Left lung (tissue), 10 donors: ENCODE results near the gene ANKZF1. TPM values are rescaled to one million over a fixed set of nuclear protein-coding genes. Genes with fewer than 3 reads are reported as not detected.

Source experiments
- ATAC-seq: fragments of 200-7000 bp; cut with Tn5 transposase; one replicate; pipeline ENCODE4 v1.9.1; 2020; ENCODE audit warnings: moderate library complexity
- DNase-seq, 4 donors: peaks; one replicate each; pipeline ENCODE4 v3.0.0-alpha.2; 2013 to 2020
- H3K27ac ChIP-seq, 2 donors: fragments of 200-600 bp; sonication (generic) in 1 of 2; one replicate each; pipeline versions ENCODE4 v1.5.0 to v1.8.0; 2020 to 2021
- H3K27me3 ChIP-seq, 2 donors: fragments of 200-600 bp; sonication (generic) in 1 of 2; one replicate each; pipeline versions ENCODE4 v1.5.0 to v1.8.0; 2020 to 2021
- H3K36me3 ChIP-seq, 2 donors: fragments of 200-600 bp; sonication (generic) in 1 of 2; one replicate each; pipeline versions ENCODE4 v1.5.0 to v1.8.0; 2020 to 2021
- H3K4me1 ChIP-seq, 2 donors: fragments of 200-600 bp; one replicate each; pipeline ENCODE4 v1.8.0; 2021
- H3K4me3 ChIP-seq, 2 donors: fragments of 200-600 bp; sonication (generic) in 1 of 2; one replicate each; pipeline versions ENCODE4 v1.5.0 to v1.8.0; 2020 to 2021; ENCODE audit warnings: mild to moderate bottlenecking in 1 of 2
- H3K9me3 ChIP-seq, 2 donors: fragments of 200-600 bp; sonication (generic) in 1 of 2; one replicate each; pipeline versions ENCODE4 v1.5.0 to v1.8.0; 2020 to 2021
- intact Hi-C, 2 donors: fragments of 100-400 bp; cut with DNase I; formaldehyde crosslinking; loops; one replicate each; pipeline versions ENCODE4 v1.11.2 to v1.14.2; 2022
- polyA plus RNA-seq, 6 donors: library from polyadenylated mRNA; unstranded; fragments of 120-200 nt; gene quantifications; one replicate each; pipeline ENCODE4 v1.2.1, GENCODE V29; 2013; ENCODE audit not compliant: insufficient read length in 6 of 6
- total RNA-seq, 2 donors: library from RNA; stranded (reverse); fragmentation: NEBNext Ultra II Directional; extraction: Animal tissue kit (Norgen Biotek cat#: 25700); gene quantifications; one replicate each; pipeline ENCODE4 v1.2.1, GENCODE V29; 2021
- TF ChIP-seq, protein P1 (sequence below), 2 donors: fragments of 200-600 bp; sonication (generic) in 1 of 2; IDR thresholded peaks; one replicate each; pipeline versions ENCODE4 v1.5.0 to v1.8.0; 2021; ENCODE audit warnings: antibody characterized with exemption in 2 of 2
- donor health status: DM: no; HTN: yes; CAD: no.
- donor health status: DM: no; HTN: no; CAD: no.

The ANKZF1 gene
- total and polyA plus RNA-seq, 8 donors = 34.5 to 85.5 (median 76.4) TPM

DNA sequence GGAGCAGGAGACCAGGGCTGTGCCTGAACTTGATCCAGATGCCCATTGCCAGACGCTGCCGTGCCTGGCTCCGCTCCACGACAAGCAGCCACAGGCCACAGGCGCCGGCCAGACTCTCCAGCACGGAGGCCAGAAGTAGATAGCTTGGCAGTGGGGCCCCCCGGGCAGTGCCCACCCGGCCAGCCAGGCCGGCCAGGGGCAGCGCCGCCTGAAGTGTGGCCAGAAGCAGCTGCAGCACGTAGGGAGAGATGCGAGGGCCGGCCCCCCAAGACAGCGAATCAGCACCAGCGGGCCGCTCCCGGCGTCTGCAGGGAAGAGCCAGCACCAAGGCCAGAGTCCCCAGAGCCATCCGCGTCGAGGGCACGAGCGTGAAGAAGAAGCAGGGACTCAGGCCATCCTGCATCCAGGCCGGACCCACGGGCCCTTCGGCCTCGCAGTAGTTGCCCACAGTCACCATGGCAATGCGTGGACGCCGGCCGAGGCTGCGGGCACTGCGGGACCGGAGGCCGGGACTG lies 11.3 kb upstream of the ANKZF1 start:
- DNase-seq (peak; percentile 64 to 88 (median 66)), ATAC-seq (peak; percentile 70)

DNA sequence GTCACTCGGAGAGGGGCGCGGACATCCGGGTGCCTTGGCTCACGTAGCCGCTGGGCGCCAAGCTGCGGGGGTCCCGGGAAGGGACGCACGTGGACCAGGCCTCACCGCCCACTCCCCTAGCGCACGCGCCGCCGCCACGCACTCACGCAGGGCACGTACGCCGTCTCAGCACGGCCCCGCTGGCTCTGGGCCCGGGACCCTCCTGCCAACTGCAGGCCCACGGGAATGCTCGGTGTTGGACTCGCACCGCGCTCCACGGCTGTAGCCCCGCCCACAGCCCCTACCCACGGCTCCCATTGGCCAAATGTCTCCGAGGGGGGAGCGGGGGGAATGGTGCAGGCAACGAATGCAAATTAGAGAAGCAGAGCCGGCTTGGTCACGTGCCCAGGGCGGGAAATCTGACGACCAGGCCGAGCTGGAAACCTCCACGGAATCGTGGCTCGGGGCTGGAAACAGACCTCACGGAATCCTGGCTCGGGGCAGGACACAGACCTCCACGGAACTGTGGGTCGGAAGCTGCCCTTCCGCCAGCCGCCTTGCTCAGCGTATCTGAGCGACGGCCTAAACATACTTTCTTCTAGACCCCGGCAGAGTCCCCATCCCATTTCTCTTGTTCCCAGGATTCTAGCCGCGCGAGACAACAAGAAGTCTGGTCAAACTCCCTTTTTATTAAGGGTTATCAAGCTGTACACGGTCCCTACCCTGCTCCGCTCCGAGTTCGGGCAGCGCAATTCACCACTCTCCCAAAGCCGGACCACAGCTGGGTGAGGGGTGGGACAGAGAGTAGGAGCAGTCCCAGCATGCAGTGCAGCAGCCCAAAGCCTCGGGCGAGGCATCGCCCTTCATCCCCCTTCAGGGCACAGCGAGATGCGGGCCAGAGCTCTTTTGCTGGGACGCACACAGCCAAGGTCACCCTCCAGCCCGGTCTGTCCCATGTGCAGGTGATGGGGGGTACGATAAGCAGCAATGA lies 10.6 kb upstream of the ANKZF1 start, which contains the start of gene ABCB6:
Gene ABCB6, minus strand, starts transcription at position 227 of the 970 bp plus-strand sequence. CDS start 285 bp downstream, outside the sequence.
- intact Hi-C loops = no loop called here
- peak within 1 kb of the TSS; percentile 53 to 68 for H3K4me3 ChIP-seq
- DNase-seq = peak; percentile 94 to 97 (median 96)
- peak within 1 kb of the TSS; percentile 90 to 92 for H3K27ac ChIP-seq
- no peaks in the 10 kb centered on the region for H3K27me3 ChIP-seq
- peaks cover 17 to 35% of the 10 kb centered on the region in 2 donors for H3K4me1 ChIP-seq
- TF ChIP-seq, protein P1, sequence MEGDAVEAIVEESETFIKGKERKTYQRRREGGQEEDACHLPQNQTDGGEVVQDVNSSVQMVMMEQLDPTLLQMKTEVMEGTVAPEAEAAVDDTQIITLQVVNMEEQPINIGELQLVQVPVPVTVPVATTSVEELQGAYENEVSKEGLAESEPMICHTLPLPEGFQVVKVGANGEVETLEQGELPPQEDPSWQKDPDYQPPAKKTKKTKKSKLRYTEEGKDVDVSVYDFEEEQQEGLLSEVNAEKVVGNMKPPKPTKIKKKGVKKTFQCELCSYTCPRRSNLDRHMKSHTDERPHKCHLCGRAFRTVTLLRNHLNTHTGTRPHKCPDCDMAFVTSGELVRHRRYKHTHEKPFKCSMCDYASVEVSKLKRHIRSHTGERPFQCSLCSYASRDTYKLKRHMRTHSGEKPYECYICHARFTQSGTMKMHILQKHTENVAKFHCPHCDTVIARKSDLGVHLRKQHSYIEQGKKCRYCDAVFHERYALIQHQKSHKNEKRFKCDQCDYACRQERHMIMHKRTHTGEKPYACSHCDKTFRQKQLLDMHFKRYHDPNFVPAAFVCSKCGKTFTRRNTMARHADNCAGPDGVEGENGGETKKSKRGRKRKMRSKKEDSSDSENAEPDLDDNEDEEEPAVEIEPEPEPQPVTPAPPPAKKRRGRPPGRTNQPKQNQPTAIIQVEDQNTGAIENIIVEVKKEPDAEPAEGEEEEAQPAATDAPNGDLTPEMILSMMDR (IDR thresholded peaks at IDR 0.05) = no peak
- no peaks in the 10 kb centered on the region for H3K9me3 ChIP-seq
- H3K36me3 ChIP-seq = peaks cover 0 to 69% of the 10 kb centered on the region in 2 donors
- ATAC-seq = peak; percentile 92

More for the DNA sequence above, 11.3 kb upstream of the ANKZF1 start:
- Histone ChIP-seq H3K4me3 (peak overlapping the region; percentile 53 to 68), H3K27ac (peak overlapping the region; percentile 90 to 92), H3K27me3 (no peaks in the 10 kb centered on the region), H3K4me1 (peaks cover 17 to 35% of the 10 kb centered on the region in 2 donors), H3K36me3 (peaks cover 0 to 69% of the 10 kb centered on the region in 2 donors), H3K9me3 (no peaks in the 10 kb centered on the region)
- TF ChIP-seq, protein P1 (IDR thresholded peaks at IDR 0.05) = no peak
- intact Hi-C loops = no loop called here

DNA sequence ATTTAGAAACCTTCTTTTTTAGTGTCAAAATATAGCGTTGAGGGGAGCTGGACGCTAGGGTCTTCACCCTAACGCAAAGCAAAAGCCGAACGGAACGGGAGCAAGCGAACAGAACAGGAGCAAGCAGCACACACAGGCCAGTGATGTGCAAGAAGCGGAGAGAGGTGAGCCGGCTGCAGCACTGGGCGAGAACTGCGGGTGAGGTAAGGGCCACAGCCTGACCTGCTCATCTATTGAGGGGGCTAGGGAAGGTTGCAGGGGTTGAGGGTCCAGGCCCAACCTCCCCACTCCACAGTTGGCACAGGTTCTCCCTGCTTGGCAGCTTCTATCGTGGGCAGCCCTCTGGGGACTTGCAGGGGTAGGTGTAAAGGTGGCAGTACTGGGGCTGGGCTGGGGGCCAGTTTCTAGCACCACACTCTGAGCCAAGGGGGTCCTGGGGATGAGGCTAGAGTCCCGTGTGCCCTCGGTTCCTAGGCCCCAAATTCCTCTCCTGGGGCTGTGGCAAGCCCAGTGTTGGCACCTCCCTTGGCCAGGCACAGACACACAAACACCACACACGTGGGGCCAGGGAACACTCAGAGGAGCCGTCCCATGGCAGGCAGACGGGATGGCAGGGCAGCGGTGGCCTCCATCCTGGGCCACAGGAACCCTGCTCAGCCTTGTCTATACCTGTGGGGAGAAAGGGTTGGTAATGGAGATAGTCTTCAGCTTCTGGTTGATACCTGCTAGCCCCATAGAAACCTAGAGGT lies 9.6 kb upstream of the ANKZF1 start:
- DNase-seq = no peak
- no peak for ATAC-seq
- TF ChIP-seq, protein P1 (IDR thresholded peaks at IDR 0.05) = no peak
- Histone ChIP-seq H3K36me3 (peaks cover 0 to 70% of the 10 kb centered on the region in 2 donors), H3K4me3 (no peak overlapping the region), H3K27ac (peak overlapping the region in 1 of 2 donors; percentile 92), H3K4me1 (peaks cover 17 to 42% of the 10 kb centered on the region in 2 donors), H3K9me3 (no peaks in the 10 kb centered on the region), H3K27me3 (no peaks in the 10 kb centered on the region)
- intact Hi-C loops = no loop called here

DNA sequence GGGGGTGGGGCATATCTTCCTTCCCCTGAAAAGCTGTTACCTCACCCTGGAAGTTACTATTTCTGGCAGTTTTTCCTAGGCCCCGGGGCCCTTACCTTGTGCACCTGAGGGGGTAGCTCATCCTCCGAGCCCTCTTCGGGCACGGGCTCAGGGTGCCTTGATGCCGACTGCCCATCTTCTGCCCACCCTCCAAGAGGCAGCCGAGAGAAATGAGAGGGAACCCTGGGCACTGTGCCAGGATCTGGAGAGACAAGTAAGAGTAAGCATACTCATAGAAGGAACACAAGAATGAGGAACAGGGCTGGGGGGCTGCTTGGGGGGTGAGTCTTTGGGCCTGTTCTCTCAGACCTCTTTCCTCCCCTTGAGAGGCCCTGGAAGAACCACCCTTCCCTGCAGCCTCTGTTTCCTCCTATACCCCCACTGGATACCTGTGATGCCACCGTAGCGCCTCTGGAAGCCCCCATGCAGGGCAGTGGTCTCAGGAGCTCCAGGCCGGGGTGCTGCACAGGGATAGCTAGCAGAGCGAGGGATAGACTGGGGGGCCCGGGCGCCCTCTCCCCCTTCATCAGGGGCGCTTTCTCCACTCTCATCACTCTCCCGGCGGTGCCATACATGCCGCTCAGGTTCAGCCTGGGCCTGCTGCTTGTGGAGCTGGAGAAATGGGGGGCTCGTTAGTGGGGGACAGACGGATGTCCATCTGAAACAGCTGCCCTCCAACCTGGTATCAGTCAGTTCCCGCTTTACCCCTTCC lies 8.8 kb upstream of the ANKZF1 start:
- Histone ChIP-seq H3K9me3 (no peaks in the 10 kb centered on the region), H3K36me3 (peaks cover 0 to 72% of the 10 kb centered on the region in 2 donors), H3K4me3 (no peak overlapping the region), H3K27ac (no peak overlapping the region), H3K4me1 (peaks cover 17 to 50% of the 10 kb centered on the region in 2 donors), H3K27me3 (no peaks in the 10 kb centered on the region)
- intact Hi-C loops = no loop called here
- TF ChIP-seq, protein P1 (IDR thresholded peaks at IDR 0.05) = no peak
- no peak for ATAC-seq
- DNase-seq = no peak
